ENCODE results near the gene ARVCF.

ARVCF gene

GRCh38 chr22:20016734-20017621 lies at the start of gene ARVCF:
TSS of gene ARVCF (minus strand) at chr22:20016823. CDS start at chr22:19990794, 26,029 bp downstream.
- peak; percentile 92 for DNase-seq

- no peak for DNase-seq
These were observed 49.4 kb upstream of the ARVCF start for GRCh38 chr22:20065896-20066616.

- no peak for DNase-seq
These were observed 48.1 kb upstream of the ARVCF start for GRCh38 chr22:20064545-20065262.

- no peak for DNase-seq
These were observed 47.5 kb upstream of the ARVCF start for GRCh38 chr22:20064140-20064480.

GRCh38 chr22:20063271-20064139 lies 46.9 kb upstream of the ARVCF start:
- DNase-seq: no peak

- DNase-seq: no peak
These were observed 46.1 kb upstream of the ARVCF start for GRCh38 chr22:20062766-20063083.

- DNase-seq: no peak
These were observed 45.6 kb upstream of the ARVCF start for GRCh38 chr22:20062043-20062765.

- DNase-seq: no peak
These were observed 44.8 kb upstream of the ARVCF start for GRCh38 chr22:20061481-20061861.

- DNase-seq: no peak
These were observed 44.3 kb upstream of the ARVCF start for GRCh38 chr22:20060700-20061480.

- DNase-seq: no peak
These were observed 42.6 kb upstream of the ARVCF start for GRCh38 chr22:20058989-20059770.

- DNase-seq: no peak
These were observed 41.1 kb upstream of the ARVCF start for GRCh38 chr22:20057596-20058268.

- peak; percentile 34 for DNase-seq
These were observed 40.2 kb upstream of the ARVCF start for GRCh38 chr22:20056696-20057386.

GRCh38 chr22:20056161-20056560 lies 39.5 kb upstream of the ARVCF start:
- DNase-seq: no peak

GRCh38 chr22:20055654-20056053 lies 39.0 kb upstream of the ARVCF start:
- peak; percentile 36 for DNase-seq

GRCh38 chr22:20055144-20055543 lies 38.5 kb upstream of the ARVCF start:
- DNase-seq: no peak

- peak; percentile 44 for DNase-seq
These were observed 37.9 kb upstream of the ARVCF start for GRCh38 chr22:20054485-20054884.

- DNase-seq: peak; percentile 34
These were observed 37.4 kb upstream of the ARVCF start for GRCh38 chr22:20054034-20054427.

- DNase-seq: no peak
These were observed 36.9 kb upstream of the ARVCF start for GRCh38 chr22:20053407-20054033.
